Left forelimb (tissue), 1 donor: ENCODE data around the gene ARAP2.

ENCODE experiments used
- DNase-seq: peaks from one replicate; pipeline ENCODE4 v3.0.0-alpha.2; 2018; ENCODE audit warnings: low spot score

Gene ARAP2

DNA sequence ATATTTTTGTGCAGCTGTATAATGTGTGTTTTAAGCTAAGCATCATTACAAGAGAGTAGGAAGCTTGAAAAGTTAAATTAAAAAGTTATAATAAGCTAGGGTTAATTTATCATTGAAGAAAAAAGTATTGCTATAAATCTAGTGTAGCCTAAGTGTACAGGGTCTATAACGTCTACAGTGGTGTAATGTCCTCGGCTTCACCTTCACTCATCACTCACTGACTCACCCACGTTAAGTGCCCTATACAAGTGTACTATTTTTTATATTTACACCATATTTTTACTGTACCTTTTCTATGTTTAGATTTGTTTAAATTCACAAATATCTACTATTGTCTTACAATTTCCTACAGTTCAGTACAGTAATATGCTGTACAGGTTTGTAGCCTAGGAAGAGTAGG, 23.5 kb downstream of the ARAP2 start:
- no peak for DNase-seq

DNA sequence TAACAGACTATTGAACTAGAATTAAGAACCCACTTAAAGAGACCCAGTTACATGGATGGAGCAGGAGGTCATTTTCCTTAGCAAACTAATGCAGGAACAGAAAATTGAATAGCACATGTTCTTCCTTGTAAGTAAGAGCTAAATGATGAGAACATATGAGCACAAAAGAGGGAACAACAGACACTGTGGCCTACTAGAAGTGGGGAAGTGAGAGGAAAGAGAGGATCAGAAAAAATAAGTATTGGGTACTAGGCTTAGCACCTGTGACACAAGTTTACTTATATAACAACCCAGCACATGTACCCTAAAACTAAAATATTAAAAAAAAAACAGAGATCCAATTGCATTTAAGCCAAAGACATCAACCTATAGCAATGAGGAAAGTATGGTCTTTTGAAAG, 26.2 kb downstream of the ARAP2 start:
- DNase-seq = no peak

DNA sequence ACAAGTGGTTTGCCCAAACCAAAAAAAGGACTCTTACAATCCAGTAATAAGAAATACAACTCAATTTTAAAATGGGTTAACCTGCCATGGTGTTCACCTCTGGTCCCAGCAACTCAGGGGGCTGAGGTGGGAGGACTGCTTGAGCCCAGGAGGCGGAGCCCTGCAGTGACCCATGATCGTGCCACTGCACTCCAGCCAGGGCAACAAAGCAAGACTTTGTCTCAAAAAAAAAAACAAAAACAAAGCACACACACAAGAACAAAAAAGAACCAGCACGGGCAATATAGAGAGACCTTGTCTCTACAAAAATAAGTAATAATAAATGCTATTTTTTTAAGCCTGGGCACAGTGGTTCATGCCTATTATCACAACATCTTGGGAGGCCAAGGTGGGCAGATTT, 28.7 kb downstream of the ARAP2 start:
- DNase-seq = no peak

DNA sequence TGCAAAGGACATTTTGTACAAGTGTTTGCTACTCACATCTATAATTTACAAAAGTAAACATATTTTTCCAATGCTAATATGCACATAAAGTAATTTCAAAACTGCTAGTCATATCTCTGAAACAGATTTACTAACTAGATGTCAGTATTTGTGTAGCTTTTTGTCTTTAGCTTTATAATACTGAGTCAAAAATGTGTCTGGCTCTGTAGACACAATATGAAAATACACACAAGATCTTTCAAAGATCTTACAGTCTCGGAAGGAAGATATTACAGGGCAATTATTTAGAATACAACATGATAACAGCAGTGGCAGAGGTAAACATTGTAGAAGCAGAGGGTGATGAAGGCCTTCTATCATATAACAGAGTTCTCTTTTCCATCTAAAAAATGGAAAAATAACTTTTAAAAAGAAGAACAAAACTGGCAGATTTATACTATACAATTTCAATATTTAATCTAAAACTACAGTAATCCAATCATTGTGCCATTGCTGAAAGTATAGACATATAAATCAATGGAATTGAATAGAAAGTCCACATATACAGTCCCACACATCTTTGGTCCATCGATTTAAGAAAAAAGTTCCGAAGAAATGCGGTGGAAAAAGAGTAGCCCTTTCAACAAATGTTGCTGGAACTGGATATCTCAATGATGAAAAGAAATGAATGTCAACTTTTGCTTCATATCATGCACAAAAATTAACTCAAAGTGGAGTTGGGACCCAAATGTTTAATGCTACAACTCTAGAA, 29.4 kb downstream of the ARAP2 start:
- no peak for DNase-seq

DNA sequence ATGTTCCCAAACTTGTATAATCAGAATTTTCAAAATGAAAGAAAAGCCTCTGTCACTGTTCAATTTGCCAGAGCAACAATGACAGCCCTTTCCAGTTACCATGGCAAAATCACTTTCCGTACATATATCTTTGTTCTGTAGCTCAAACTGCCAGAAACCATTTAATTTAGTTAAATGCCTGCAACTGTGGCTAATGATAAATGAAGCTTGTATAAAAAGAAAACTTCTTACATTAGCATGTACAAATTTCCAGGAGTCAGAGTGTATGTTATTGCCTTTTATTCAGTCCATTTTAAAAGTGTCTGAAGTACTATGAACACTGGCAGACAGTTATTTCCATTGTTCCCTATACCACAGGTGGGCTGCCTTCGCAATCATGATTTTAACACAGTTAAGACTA, 30.3 kb downstream of the ARAP2 start:
- no peak for DNase-seq

DNA sequence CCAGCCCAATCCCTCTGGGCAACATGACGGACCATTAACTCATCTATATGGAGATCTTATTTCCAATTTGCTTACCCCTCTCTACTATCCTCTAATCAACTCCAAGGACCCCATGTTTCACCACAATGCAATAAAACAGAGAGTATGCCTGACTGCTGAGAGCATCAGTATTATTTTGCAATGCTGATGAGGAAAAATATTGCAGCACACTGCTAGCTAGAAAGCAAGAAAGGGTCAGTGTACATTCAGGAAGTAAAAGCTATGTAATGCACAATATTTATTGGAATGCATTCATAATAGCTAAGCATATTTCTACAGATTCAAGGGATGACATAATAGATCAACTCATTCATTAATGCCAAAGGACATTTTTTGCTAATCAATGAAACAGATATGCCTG, 33.2 kb downstream of the ARAP2 start:
- no peak for DNase-seq

DNA sequence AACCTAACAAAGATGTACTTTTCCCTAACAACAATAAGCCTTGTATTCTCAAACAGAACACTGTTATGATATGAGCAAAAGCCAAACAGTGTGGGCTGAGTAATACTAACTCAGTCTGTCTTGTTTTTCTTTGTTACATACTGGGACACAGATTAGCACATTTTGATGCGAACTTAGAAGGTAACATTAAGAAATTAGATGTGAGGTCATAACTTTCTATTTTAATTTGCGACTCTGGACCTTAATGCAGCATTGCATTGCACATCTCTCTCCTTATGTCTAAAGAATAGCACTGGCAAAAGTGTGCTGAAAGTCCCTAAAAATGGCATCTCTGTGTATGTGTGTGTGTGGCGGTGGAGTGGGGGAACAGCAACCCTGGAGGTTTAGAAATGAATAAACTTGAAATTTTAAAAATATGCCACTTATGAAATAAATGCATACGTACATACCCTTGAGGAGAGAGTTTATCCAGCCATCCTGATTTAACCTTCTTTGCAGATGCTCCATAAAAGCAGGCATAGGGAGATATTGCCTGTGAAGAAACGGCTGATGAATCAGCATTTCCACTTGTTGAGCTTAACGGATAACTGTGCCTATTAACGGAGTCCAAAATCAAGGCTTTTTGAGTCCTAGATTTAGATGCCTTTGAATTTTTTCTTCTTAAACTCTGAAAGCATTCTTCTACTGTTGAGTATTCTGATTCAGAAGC, 34.2 kb downstream of the ARAP2 start:
- DNase-seq = no peak

DNA sequence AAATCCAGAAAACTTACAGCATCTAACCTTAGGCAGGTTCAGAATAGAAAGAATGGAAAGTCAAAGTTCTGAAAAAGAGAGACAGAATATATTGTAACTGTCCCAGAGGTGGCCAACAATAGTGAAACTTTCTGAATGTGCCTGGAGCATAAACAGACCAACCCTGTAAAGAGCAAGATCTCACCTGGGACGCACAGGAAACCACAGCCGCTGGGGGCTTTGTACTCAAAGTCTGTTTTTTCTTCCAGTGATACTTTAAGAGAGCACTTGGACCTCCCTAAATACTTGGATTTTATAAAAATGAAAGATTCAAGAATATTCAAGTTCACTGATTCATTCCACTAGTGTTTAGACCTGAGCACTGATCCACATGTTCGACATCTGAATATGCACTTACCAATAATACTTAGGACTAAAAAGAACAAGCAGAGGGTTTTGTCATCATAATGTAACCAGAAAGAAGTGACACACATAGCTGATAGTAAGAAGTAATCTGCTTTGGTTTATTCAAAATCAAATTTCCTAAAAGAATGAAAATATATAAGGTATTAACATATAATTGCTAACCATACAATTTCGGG, 35.3 kb downstream of the ARAP2 start:
- no peak for DNase-seq

DNA sequence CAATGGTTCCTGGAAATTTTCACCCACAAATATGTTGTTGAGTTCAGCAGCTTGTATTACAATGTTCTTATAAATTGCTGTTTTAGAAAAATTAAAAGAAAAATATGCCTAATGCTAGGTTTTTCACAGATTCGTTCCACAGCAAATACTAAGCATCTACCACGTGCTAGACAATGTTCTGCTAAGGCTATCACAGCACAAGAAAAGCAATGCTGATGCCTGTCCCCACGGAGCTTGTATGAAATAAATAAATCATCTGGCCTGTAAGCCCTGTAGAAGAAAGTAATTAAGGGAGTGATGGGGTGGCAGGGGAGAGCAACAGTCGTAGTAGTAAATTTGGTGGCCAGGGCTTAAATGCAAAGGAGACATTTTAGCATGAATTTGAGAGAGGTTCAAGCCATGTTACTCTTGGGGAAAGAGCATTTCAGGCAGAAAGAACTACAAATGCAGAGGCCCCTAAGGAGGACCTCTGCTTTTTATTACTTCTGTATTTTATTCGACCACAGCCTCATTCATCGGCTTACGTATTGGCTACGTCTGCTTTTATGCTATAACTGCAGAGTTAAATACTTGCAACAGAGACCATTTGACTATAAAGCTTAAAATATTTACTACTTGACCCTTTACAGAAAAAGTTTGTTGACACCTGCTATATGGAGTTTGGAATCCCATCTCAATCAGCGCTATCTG, 36.3 kb downstream of the ARAP2 start:
- DNase-seq = no peak

DNA sequence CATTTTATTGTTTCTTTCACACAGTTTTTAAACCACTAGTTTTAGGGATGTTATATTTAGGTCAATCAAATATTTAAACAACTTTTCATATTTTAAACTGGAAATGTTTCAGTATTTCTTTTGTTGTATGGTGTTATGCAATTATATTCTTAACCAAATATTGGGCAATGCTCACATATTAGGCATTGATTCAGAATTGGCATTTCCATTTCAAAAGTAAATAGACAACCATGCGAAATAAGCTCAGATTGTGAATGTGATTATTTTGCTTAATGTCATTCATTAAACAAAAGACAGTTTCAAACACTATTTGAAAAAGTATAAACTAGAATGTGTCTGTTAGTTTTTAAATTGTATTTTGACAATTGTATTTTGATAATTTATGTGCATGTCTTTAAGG, 36.9 kb downstream of the ARAP2 start:
- DNase-seq = no peak

DNA sequence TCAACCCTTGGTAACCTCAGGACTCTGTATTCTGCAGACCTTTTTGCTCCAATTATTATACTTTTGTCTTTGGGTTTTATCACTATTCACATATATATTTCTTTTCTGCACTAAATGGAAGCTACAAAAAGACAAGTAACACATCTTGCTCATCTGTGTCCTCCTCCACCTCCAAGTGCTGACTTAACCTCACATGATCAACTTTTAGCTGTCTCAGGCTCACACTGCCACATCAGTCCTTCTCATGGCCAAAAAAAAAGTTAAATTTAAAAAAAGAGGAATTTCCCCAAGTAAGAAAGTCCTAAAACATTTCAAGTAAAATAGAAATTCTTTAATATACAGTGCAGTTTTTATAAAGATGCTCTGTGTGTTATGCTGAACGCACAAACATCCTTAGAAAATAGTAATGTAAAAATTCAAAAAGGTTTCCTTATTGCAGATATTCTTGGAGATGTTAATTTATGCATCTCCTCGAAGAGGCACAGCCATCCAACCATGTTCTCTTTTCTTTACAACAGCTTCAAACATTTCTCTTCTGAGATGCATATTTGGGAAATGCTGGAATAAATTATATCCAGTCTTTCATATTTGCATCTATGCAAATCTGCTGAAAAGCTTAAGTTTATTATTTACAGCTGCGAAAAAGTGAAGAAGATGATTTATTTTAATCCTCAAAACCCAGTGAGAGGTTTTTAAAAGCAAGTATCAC, 37.6 kb downstream of the ARAP2 start:
- no peak for DNase-seq

DNA sequence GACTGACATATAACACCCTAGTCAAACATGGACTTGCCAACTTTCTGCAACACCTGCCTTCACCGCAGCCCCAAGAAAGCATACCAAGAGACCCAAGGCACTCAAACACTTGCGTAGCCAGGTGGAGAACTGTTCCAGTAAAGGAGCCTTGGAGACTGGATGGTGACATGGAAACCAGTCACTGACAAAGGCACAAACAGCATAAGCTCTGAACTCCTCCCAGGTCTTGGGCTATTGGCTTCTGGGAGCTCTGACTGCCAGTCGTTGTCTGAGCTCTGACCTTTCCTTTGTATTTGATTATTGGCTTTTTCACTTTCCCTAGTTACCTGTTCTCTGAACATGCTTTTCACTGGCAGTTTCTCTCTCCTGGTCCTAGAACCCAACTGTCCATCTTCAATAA, 38.3 kb downstream of the ARAP2 start:
- no peak for DNase-seq

DNA sequence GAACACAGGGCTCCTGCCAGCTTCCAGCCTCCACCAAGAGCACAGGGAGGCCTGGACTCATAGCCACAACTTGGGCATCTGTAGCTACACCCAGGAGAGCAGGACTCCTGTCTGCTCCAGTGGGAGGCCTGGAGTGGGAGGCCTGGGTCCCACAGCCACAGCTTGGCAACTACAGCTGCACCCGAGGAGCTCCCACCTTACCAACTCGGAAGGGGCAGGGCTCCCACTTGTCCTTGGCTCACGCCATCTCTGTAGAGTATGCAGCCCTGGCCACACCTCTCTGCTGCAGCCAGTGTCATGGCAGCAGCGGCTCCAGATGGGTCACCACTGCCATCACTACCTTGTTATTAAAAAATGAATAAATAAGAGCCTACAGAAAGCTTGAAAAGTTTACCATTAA, 45.5 kb downstream of the ARAP2 start:
- no peak for DNase-seq

DNA sequence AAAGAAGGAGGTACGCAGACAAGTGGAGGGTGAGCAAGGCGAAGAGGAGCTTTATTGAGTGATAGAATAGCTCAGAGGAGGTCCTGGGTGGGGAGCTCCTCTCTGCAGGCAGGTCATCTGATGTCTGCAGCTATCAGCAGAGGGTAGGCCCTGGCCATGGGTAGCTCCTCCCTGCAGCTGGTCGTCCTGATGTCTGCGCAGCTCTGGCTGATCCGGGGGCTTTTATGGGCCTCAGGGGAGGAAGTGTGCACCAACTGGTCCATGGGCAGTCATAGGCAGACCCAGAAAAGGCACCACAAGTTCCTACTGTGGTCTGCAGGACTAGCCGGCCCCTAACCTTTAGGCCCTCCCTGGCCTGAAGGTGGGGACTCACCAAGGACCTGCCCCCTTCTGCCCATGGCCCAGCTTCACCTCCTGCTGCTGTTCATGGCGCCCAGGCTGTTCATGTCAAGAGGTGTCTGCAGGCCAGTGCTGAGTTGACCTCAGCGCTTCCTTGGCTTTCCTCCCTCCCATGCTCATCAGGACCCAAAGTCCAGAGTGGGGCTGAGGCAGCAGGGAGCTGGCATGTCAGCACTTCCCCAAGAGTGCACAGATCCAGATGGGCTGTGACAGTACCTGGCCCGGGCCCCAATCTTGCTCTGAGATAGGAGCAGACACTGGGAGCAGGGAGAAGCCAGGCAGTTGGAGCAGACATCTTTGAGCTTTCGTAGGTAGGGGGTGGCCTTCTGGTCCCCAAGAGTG, 46.1 kb downstream of the ARAP2 start:
- no peak for DNase-seq

DNA sequence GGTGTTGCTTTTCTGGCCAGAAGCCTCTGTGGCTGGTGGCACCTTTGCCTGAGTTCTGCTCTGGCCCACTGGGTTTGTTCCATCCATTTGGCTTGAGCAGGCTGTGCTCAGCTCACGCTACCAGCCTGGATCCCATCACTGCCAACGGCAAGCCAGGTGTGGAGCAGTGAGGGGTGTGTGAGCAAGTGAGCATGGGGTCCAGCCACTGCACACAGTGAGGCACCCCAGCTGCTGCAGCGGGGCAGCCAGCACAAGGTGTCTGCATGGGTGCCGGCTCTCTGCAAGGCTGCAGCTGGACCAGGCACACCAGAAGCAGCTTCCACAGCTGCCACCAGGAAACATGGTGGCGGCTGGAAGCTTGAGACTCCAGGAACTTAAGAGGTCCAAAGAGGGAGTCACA, 46.8 kb downstream of the ARAP2 start:
- no peak for DNase-seq

DNA sequence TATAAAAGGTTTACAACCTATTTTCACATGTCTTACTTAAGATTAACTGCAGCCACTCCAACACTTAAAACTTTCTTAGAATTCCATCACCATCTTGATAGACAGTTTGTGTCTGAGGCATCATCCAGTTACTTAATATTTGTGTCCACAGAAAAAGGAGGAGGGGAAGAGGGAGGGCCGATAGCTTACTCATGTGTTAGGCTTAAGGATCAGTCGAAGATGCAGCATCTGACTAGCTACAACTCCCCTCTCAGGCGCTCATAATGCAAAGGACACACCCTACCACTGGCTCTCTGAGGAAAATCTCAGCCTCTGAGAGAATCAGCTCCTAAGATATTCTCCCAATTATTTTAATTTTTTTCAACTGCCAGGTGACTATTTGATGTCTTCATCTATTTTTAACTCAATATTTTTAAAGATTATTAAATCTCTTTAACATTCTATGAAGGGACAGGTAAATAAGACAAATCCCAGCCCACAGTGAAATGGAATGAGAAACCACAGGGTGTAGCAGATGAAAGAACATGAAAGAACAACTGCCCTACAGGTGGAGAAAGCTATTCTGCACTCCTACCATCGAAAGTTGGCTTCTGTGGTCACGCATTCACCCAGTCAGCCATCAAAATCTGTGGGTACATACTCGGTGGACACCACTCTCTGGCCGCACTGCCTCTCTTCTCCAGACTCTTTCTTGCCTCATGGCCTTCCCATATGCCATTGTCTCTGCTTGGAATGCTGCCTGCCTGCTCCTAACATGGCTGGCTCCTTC, 48.0 kb downstream of the ARAP2 start:
- DNase-seq = no peak

DNA sequence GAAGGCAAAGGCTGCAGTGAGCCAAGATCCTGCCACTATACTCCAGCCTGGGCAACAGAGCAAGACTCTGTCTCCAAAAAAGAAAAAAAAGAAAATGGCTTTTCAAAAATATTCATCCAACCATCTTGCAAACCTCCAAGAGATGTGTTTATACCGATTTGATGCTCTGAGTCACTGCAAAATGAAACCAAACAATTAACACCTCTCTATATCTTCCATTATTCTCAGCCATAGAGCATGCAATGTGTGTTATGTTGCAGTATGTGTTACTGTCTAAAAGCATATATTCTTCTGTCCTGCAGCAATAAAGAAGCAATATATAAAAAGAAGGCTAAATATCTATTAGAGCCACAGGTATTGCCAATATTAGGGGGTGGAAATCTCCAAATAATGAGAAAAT, 51.4 kb downstream of the ARAP2 start:
- DNase-seq = no peak

DNA sequence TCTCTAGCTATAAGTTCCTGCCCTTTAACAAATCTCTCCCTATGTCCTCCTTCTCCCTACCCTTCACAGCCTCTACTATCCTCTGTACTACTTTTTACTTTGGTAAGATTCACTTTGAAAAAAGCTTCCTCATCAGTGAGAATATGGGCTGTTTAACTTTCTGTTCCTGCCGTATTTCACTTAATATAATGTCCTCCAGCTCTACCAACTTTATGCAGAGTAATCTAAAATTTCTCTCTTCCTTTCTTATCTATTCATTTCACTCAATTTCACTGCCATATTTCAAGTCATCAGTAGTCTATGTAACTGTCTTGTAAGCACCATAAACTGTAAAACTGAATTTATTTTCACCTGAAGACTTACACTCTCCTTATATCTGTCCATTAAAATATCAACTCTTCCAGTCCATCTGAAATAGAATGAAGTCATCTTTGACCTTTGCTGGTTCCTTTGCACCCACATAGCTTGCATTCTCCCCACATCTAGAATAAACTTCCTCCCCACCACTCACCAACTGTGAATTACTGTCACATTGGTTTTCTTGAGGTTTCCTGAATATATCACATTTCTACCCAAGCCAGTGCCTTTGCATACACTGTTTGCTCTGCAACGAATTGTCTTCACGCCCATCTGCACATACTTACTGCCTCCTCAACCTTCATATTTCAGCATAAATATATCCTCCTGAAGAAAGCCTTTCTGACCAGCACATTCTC, 54.6 kb downstream of the ARAP2 start:
- no peak for DNase-seq

DNA sequence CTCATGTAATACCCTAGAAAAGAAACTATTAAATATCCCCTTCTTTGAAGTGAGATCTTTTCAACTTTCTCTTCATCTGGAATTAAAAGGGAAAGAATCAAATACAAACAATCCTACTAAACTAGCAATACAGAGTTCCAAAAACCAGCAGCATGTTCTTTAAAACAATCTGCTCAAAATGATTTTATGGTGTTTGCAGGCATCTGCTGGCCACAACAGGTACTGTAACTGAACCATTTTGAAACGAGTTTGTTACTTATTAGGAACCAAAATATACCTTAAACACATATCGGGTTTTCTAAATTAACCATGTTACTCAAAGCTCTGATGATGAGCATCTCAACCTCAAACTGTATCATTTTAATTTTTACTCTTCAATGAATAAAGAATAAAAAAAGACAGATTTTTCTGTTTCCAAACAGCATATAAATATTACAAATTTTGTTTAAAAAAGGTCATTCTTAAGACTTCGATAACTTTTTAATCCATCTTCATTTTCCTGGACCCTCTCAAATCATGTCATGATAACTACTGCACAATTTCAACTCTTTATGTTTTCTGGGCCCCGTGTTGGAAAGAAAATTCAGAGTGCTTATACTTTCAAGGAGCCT, 56.5 kb downstream of the ARAP2 start:
- DNase-seq = no peak
